ENCODE measurements around the gene PRKCE. TPM values are rescaled to one million over a fixed set of nuclear protein-coding genes. Genes with fewer than 3 reads are reported as not detected.
A peak's percentile ranks its signal among the peaks of the same experiment; 100 is the strongest.

The PRKCE gene
- total RNA-seq, 1 donor from 2014 or later: 4.6 TPM

DNA sequence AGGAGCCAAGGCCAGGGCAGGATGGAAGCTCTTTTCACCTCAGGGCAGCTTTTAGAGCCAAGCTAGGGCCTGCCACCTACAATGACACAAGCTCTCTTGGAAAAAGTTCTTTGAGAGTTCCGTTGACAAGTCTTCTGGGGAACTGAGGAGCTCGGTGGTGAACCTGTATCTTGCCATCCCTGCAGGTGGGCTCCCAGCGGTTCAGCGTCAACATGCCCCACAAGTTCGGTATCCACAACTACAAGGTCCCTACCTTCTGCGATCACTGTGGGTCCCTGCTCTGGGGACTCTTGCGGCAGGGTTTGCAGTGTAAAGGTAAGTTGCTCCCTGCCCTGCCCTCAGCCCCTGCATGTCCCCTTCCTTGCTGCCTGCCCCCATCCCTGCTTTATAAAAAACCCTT lies 332.9 kb downstream of the PRKCE start:
- Histone ChIP-seq H3K4me1 (peaks cover 0 to 9% of the 10 kb centered on the region in 2 donors), H3K9me3 (no peaks in the 10 kb centered on the region), H3K4me3 (no peak overlapping the region), H3K27ac (no peak overlapping the region), H3K27me3 (no peaks in the 10 kb centered on the region), H3K36me3 (no peaks in the 10 kb centered on the region)
- intact Hi-C loops (cut with DNase I): no loop called here
- no peak for DNase-seq (ENCODE audit: low spot score in 2 of 2)
- TF ChIP-seq, protein P1, sequence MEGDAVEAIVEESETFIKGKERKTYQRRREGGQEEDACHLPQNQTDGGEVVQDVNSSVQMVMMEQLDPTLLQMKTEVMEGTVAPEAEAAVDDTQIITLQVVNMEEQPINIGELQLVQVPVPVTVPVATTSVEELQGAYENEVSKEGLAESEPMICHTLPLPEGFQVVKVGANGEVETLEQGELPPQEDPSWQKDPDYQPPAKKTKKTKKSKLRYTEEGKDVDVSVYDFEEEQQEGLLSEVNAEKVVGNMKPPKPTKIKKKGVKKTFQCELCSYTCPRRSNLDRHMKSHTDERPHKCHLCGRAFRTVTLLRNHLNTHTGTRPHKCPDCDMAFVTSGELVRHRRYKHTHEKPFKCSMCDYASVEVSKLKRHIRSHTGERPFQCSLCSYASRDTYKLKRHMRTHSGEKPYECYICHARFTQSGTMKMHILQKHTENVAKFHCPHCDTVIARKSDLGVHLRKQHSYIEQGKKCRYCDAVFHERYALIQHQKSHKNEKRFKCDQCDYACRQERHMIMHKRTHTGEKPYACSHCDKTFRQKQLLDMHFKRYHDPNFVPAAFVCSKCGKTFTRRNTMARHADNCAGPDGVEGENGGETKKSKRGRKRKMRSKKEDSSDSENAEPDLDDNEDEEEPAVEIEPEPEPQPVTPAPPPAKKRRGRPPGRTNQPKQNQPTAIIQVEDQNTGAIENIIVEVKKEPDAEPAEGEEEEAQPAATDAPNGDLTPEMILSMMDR (IDR thresholded peaks at IDR 0.05): no peak

DNA sequence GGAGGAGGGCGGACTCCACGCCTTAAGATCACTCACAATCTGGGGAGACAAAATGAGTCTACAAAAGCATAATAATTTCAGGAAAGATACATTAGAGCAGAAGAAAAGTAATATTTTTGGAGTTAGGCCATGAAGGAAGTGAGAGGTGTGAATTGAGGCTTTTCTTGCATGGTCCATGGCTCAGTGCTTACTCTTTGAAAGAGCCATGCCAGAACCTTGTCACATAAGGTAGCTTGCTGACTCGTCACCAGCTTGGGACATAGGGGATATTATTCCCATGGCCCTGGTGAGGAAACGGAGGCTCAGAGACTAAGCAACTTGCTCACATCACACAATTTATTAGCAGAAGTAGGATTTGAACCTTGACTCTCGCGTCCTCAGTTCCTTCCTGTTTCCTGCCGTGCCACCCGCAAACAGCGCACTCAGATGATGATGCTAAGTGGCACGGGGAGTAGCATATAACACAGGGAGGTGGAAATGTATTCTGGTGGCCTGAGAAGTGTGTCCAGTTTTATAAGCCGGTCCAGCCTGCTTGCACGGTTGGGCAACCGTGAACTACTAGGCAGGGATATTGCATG lies 333.5 kb downstream of the PRKCE start:
- intact Hi-C loops (cut with DNase I): no loop called here
- Histone ChIP-seq H3K27ac (no peak overlapping the region), H3K4me3 (no peak overlapping the region), H3K27me3 (no peaks in the 10 kb centered on the region), H3K36me3 (peaks cover 0 to under 1% of the 10 kb centered on the region in 2 donors), H3K4me1 (peaks cover 0 to 11% of the 10 kb centered on the region in 2 donors), H3K9me3 (no peaks in the 10 kb centered on the region)
- DNase-seq (ENCODE audit: low spot score in 2 of 2): no peak
- TF ChIP-seq, protein P1 (IDR thresholded peaks at IDR 0.05): no peak

DNA sequence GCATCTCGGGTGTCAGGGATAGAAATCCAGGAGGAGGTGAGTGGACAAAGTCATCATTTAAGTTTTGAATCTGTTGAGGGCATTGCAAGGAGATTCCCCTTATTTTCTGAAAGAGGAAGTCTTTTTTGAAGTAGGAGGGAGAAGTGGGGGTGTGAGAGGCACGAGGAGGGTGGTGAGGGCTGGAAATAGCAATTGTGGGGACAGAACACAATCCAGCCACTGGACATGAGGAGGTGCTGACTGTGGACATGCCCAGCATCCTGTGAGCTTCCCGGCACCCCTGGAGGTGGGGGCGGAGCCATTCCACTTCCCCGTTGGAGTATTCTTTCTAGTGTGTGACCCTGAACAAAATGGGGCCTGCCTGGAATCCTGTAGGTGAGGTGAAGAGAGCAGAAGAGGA lies 335.0 kb downstream of the PRKCE start:
- no peak overlapping the region for H3K4me3 ChIP-seq
- intact Hi-C loops (cut with DNase I): no loop called here
- H3K27ac ChIP-seq: no peak overlapping the region
- TF ChIP-seq, protein P1 (IDR thresholded peaks at IDR 0.05): no peak
- no peaks in the 10 kb centered on the region for H3K9me3 ChIP-seq
- no peaks in the 10 kb centered on the region for H3K27me3 ChIP-seq
- H3K36me3 ChIP-seq: peaks cover 0 to 3% of the 10 kb centered on the region in 2 donors
- H3K4me1 ChIP-seq: peaks cover 0 to 12% of the 10 kb centered on the region in 2 donors
- DNase-seq (ENCODE audit: low spot score in 2 of 2): no peak

DNA sequence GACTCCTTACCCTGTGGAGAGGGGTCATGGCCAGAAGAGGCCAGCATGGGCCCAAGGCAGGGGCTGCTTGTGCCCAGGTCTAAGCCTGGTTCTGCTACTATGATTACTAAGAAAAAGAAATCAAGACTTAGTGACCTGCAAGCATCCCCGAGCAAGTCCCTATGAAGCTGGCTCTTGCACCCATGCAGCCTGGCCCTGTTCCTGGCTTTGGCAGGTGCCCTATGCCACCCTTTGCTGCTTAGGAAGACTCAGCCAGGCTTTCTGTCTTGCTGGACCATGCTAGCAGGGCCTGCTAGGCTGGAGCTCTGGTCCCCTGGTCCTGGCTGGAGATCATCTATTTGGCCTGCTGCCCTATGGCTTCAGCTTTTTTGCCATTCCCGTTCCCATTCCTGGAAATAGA lies 336.4 kb downstream of the PRKCE start:
- DNase-seq (ENCODE audit: low spot score in 2 of 2): no peak
- Histone ChIP-seq H3K4me1 (peaks cover 0 to 20% of the 10 kb centered on the region in 2 donors), H3K27ac (no peak overlapping the region), H3K4me3 (no peak overlapping the region), H3K27me3 (no peaks in the 10 kb centered on the region), H3K36me3 (peaks cover 0 to 3% of the 10 kb centered on the region in 2 donors), H3K9me3 (no peaks in the 10 kb centered on the region)
- TF ChIP-seq, protein P1 (IDR thresholded peaks at IDR 0.05): no peak
- intact Hi-C loops (cut with DNase I): no loop called here

DNA sequence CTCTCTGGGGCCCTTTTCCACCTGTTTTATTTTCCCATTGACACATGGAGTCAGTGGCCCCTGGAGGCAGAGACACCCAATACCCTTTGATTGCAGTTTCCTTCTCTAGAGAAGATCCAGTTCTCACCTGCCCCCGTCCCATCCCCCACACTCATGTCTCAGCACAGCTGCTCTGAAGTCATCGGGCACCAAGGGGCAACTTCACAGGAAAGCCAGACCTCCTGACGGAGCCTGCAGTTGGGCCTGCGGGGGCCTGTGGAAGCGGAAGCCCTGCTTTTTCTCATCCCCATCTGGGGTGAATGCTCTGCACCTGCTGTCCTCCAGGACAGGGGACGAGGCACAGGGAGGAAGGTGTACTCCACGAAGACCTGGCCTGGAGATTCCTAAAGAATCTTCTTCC lies 337.4 kb downstream of the PRKCE start:
- H3K36me3 ChIP-seq: peaks cover 0 to 3% of the 10 kb centered on the region in 2 donors
- H3K4me1 ChIP-seq: peaks cover 3 to 29% of the 10 kb centered on the region in 2 donors
- H3K27ac ChIP-seq: peak overlapping the region in 1 of 2 donors; percentile 1
- H3K4me3 ChIP-seq: no peak overlapping the region
- no peaks in the 10 kb centered on the region for H3K27me3 ChIP-seq
- TF ChIP-seq, protein P1 (IDR thresholded peaks at IDR 0.05): no peak
- intact Hi-C loops (cut with DNase I): no loop called here
- DNase-seq (ENCODE audit: low spot score in 2 of 2): no peak
- no peaks in the 10 kb centered on the region for H3K9me3 ChIP-seq

Data from ascending aorta (tissue), 2 donors.